Ovary (tissue), 9 donors: ENCODE measurements around the gene UNC13B. TPM values are rescaled to one million over a fixed set of nuclear protein-coding genes. Genes with fewer than 3 reads are reported as not detected.

Experiments used
- DNase-seq, 5 donors: peaks; one replicate each; pipeline ENCODE4 v3.0.0-alpha.2; 2019 to 2020
- H3K27ac ChIP-seq, 2 donors: fragments of 200-600 bp; one replicate each; pipeline versions ENCODE4 v1.5.1 to v1.8.0; 2019 to 2022
- H3K27me3 ChIP-seq: fragments of 200-600 bp; one replicate; pipeline ENCODE4 v1.8.0; 2022
- H3K36me3 ChIP-seq: fragments of 200-600 bp; sonication (generic); one replicate; pipeline ENCODE4 v1.5.1; 2019
- H3K4me1 ChIP-seq: one replicate; pipeline ENCODE4 v1.8.1; 2013; ENCODE audit warnings: mild to moderate bottlenecking, moderate library complexity; ENCODE audit not compliant: insufficient read depth
- H3K4me3 ChIP-seq: fragments of 200-600 bp; sonication (generic); one replicate; pipeline ENCODE4 v1.5.1; 2017
- H3K9me3 ChIP-seq, 2 donors: fragments of 200-600 bp in 1 of 2; sonication (generic) in 1 of 2; one replicate each; pipeline versions ENCODE4 v1.5.1 to v1.8.1; 2013 to 2019; ENCODE audit warnings: mild to moderate bottlenecking in 1 of 2, moderate library complexity in 1 of 2
- CTCF ChIP-seq, 3 donors: fragments of 450-650 bp in 2 of 3; fragments of 200-600 bp in 1 of 3; IDR thresholded peaks; one replicate each; pipeline versions ENCODE4 v1.5.1 to v1.8.0; 2016 to 2022; ENCODE audit warnings: antibody characterized with exemption in 3 of 3, mild to moderate bottlenecking in 1 of 3
- EP300 ChIP-seq: sonication (generic); formaldehyde crosslinking; IDR thresholded peaks from one replicate; pipeline ENCODE4 v1.6.1; 2017; ENCODE audit warnings: antibody characterized with exemption
- POLR2A ChIP-seq: fragments of 450-650 bp; IDR thresholded peaks from one replicate; pipeline ENCODE4 v1.6.1; 2017; ENCODE audit warnings: antibody characterized with exemption, mild to moderate bottlenecking, moderate library complexity
- WGBS, 3 donors: extraction: QIAGEN DNeasy Blood & Tissue Kit in 1 of 3; methylation state at CpG; one replicate each; pipeline versions ENCODE4 v1.1.5 to v1.1.7; 2013 to 2017; 5-methylcytosine and 5-hydroxymethylcytosine counted together
- intact Hi-C, 4 donors: fragments of 100-400 bp; cut with DNase I; formaldehyde crosslinking; loops; one replicate each; pipeline versions ENCODE4 v1.11.0 to v1.15.1; 2022 to 2023
- polyA plus RNA-seq, 2 donors: library from polyadenylated mRNA; stranded (reverse); fragments of 200-250 nt in 1 of 2; fragments of 350-450 nt in 1 of 2; fragmentation: Illumina TruSeq in 1 of 2; extraction: RNeasy Lipid Tissue Mini Kit (QIAGEN cat#74804) in 1 of 2; gene quantifications; one replicate each; pipeline ENCODE4 v1.2.3, GENCODE V29; 2013 to 2014
- total RNA-seq, 7 donors: library from RNA; depleted of rRNA in 2 of 7; stranded (reverse); fragments of >200 nt in 2 of 7; fragmentation: NEBNext Ultra II Directional in 3 of 7; extraction: Animal tissue kit (Norgen Biotek cat#: 25700) in 3 of 7; gene quantifications; one replicate each; pipeline versions ENCODE4 v1.1.0 to v1.2.4, GENCODE V29; 2016 to 2023
- donor health status: DM: no; HTN: no; CAD: no; lungs with moderate emphysema.
- donor health status: DM: no; HTN: no; CAD: no.
- donor health status: Bipolar disorder and iron deficiency.
- donor health status: DM: yes; HTN: yes; CAD: no.
- donor health status: DM: no; HTN: no; CAD: no.
- donor health status: DM: yes; HTN: yes; CAD: no.

Gene UNC13B
- total and polyA plus RNA-seq, 9 donors: 5.7 to 30.2 (median 16.6) TPM

GRCh38 chr9:35318741-35319140 lies 156.9 kb downstream of the UNC13B start:
- TF ChIP-seq CTCF (IDR thresholded peaks at IDR 0.05): no peak
- TF ChIP-seq EP300: no peak
- intact Hi-C loops: no loop called here
- 57 to 70% (median 66%) methylated on average over 1 of the region's 1 CpG for WGBS, 3 donors

GRCh38 chr9:35322075-35322885 lies 160.5 kb downstream of the UNC13B start:
- H3K36me3 ChIP-seq: no peaks in the 10 kb centered on the region
- WGBS, 3 donors: 80 to 88% (median 84%) methylated on average over 8 of the region's 8 CpGs

More at GRCh38 chr9:35318741-35319140, 156.9 kb downstream of the UNC13B start:
- no peak for DNase-seq
- Histone ChIP-seq H3K27ac (no peak overlapping the region), H3K36me3 (no peaks in the 10 kb centered on the region), H3K4me1 (no peaks in the 10 kb centered on the region), H3K27me3 (no peaks in the 10 kb centered on the region), H3K9me3 (no peaks in the 10 kb centered on the region), H3K4me3 (no peak overlapping the region)

GRCh38 chr9:35324966-35325365 lies 163.2 kb downstream of the UNC13B start:
- DNase-seq: no peak
- Histone ChIP-seq H3K27me3 (no peaks in the 10 kb centered on the region), H3K36me3 (no peaks in the 10 kb centered on the region), H3K9me3 (no peaks in the 10 kb centered on the region), H3K4me1 (no peaks in the 10 kb centered on the region), H3K27ac (no peak overlapping the region), H3K4me3 (no peak overlapping the region)
- intact Hi-C loops: no loop called here
- TF ChIP-seq EP300 (no peak), CTCF (IDR thresholded peaks at IDR 0.05) (no peak), POLR2A (no peak)
- 83 to 92% (median 88%) methylated on average over 3 of the region's 3 CpGs for WGBS, 3 donors

More at GRCh38 chr9:35322075-35322885, 160.5 kb downstream of the UNC13B start:
- intact Hi-C loops: no loop called here
- Histone ChIP-seq H3K27me3 (no peaks in the 10 kb centered on the region), H3K27ac (no peak overlapping the region), H3K4me1 (no peaks in the 10 kb centered on the region), H3K4me3 (no peak overlapping the region), H3K9me3 (no peaks in the 10 kb centered on the region)
- DNase-seq: no peak
- no peak for TF ChIP-seq EP300
- no peak for TF ChIP-seq POLR2A

GRCh38 chr9:35333551-35333950 lies 171.7 kb downstream of the UNC13B start:
- H3K27me3 ChIP-seq: no peaks in the 10 kb centered on the region
- WGBS, 3 donors: 68 to 89% (median 84%) methylated on average over 1 of the region's 1 CpG
- H3K9me3 ChIP-seq: no peaks in the 10 kb centered on the region
- no peaks in the 10 kb centered on the region for H3K36me3 ChIP-seq
- DNase-seq: no peak
- intact Hi-C loops: no loop called here
- no peaks in the 10 kb centered on the region for H3K4me1 ChIP-seq
- H3K27ac ChIP-seq: no peak overlapping the region
- TF ChIP-seq CTCF (IDR thresholded peaks at IDR 0.05) (no peak), EP300 (no peak), POLR2A (no peak)
- no peak overlapping the region for H3K4me3 ChIP-seq

GRCh38 chr9:35335164-35335563 lies 173.4 kb downstream of the UNC13B start:
- TF ChIP-seq CTCF (IDR thresholded peaks at IDR 0.05) (no peak), EP300 (no peak)
- no peaks in the 10 kb centered on the region for H3K27me3 ChIP-seq

More at GRCh38 chr9:35335164-35335563, 173.4 kb downstream of the UNC13B start:
- Histone ChIP-seq H3K4me3 (no peak overlapping the region), H3K9me3 (no peaks in the 10 kb centered on the region), H3K36me3 (no peaks in the 10 kb centered on the region), H3K27ac (no peak overlapping the region), H3K4me1 (no peaks in the 10 kb centered on the region)
- intact Hi-C loops: no loop called here
- no peak for DNase-seq
